ENCODE data around the gene ARHGAP23.

Gene ARHGAP23

DNA sequence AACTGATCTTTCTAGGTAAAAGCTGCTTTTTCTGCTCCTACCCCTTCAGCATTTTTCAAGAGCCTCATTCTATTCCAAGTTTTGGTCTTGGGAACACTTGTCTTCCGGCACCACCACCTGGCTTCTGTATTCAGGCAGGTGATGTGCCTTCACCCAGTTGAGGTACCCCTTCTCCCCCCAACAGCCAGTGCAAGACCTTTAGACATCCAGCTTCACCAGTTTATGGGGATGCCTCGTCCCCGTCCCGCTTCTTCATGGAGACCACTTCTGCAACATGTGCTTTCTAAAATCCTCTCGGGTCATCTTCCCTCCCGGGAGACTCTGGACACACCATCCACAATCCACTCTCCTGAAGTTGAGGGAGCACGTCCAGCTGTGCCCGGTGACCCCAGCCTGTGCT is 107.6 kb downstream of the ARHGAP23 start:
- DNase-seq (ENCODE audit: low spot score) (no peak), ATAC-seq (ENCODE audit: low read depth) (peak; percentile 17; the same call in 1 of the 3 replicates)
- Histone ChIP-seq H3K4me3 (ENCODE audit: severe bottlenecking) (no peak overlapping the region), H3K27ac (ENCODE audit: poor library complexity, severe bottlenecking) (no peak overlapping the region), H3K27me3 (ENCODE audit: insufficient read depth, poor library complexity, severe bottlenecking) (no peaks in the 10 kb centered on the region), H3K4me1 (ENCODE audit: insufficient read depth, poor library complexity, severe bottlenecking) (no peaks in the 10 kb centered on the region), H3K36me3 (ENCODE audit: low read depth) (no peaks in the 10 kb centered on the region), H3K9me3 (ENCODE audit: severe bottlenecking) (no peaks in the 10 kb centered on the region)
- TF ChIP-seq CTCF (IDR thresholded peaks at IDR 0.05; ENCODE audit: poor library complexity, severe bottlenecking): no peak

DNA sequence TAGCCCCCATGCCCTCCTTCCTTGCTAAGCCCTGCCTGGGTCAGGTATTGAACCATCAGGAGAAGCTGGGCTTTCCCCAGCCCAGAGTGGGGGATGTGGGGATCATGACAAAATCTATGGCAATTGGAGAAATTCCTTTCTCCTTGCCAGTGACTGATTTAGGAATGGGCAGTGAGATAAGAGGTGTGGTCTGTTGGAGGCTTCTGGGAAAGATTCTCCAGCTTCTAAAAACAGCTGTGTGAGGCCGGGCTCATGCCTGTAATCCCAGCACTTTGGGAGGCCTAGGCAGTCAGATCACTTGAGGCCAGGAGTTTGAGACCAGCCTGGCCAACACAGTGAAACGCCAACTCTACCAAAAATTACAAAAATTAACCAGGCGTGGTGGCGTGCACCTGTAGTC is 108.4 kb downstream of the ARHGAP23 start:
- Histone ChIP-seq H3K9me3 (ENCODE audit: severe bottlenecking) (no peaks in the 10 kb centered on the region), H3K4me3 (ENCODE audit: severe bottlenecking) (no peak overlapping the region), H3K27me3 (ENCODE audit: insufficient read depth, poor library complexity, severe bottlenecking) (no peaks in the 10 kb centered on the region), H3K36me3 (ENCODE audit: low read depth) (no peaks in the 10 kb centered on the region), H3K27ac (ENCODE audit: poor library complexity, severe bottlenecking) (no peak overlapping the region), H3K4me1 (ENCODE audit: insufficient read depth, poor library complexity, severe bottlenecking) (no peaks in the 10 kb centered on the region)
- no peak for TF ChIP-seq CTCF (IDR thresholded peaks at IDR 0.05; ENCODE audit: poor library complexity, severe bottlenecking)
- DNase-seq (ENCODE audit: low spot score): no peak
- no peak for ATAC-seq (ENCODE audit: low read depth)

DNA sequence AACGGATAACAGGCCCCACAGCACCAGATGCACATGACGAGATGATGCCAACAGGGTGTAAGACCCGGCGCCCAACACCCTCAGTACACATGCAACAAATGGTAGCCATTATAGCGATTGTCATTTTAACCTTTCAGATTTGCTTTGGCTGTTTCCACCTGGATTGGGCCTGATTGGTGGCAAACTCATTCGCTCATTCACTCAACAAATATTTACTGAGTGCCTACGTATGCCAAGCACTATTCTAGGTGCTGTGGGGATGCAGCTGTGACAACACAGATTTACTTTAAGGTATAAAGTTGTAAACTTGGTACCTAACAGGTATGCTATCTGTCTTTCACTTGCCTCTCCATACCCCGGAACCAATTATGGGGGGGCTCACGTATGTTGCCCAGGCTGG is 110.6 kb downstream of the ARHGAP23 start:
- Histone ChIP-seq H3K4me3 (ENCODE audit: severe bottlenecking) (no peak overlapping the region), H3K36me3 (ENCODE audit: low read depth) (no peaks in the 10 kb centered on the region), H3K9me3 (ENCODE audit: severe bottlenecking) (no peaks in the 10 kb centered on the region), H3K4me1 (ENCODE audit: insufficient read depth, poor library complexity, severe bottlenecking) (no peaks in the 10 kb centered on the region), H3K27me3 (ENCODE audit: insufficient read depth, poor library complexity, severe bottlenecking) (no peaks in the 10 kb centered on the region), H3K27ac (ENCODE audit: poor library complexity, severe bottlenecking) (no peak overlapping the region)
- no peak for TF ChIP-seq CTCF (IDR thresholded peaks at IDR 0.05; ENCODE audit: poor library complexity, severe bottlenecking)
- DNase-seq (ENCODE audit: low spot score): no peak
- ATAC-seq (ENCODE audit: low read depth): no peak

DNA sequence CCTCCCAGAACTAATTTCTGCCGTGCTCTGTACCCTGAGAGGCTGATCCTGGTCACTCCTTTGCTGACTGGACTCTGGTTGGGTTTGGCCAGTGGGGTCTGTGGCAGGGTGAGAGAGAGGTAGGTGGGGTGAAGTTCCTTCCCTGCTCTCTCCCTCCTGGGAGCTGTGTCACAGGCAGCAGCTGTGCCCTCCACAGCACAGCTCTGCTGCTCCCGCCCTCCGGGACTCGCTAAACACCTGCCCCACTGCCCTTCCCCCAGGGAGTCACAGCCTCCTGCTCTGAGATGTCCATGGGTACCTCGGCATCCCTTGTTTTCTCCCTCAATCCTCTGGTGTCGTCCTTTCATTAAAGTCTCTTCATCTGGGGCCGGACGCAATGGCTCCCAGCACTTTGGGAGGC is 111.1 kb downstream of the ARHGAP23 start:
- ATAC-seq (ENCODE audit: low read depth): no peak

More for the DNA sequence above, 111.1 kb downstream of the ARHGAP23 start:
- no peak overlapping the region for H3K27ac ChIP-seq (ENCODE audit: poor library complexity, severe bottlenecking)
- H3K4me1 ChIP-seq (ENCODE audit: insufficient read depth, poor library complexity, severe bottlenecking): no peaks in the 10 kb centered on the region
- no peak overlapping the region for H3K4me3 ChIP-seq (ENCODE audit: severe bottlenecking)
- H3K27me3 ChIP-seq (ENCODE audit: insufficient read depth, poor library complexity, severe bottlenecking): no peaks in the 10 kb centered on the region
- H3K36me3 ChIP-seq (ENCODE audit: low read depth): no peaks in the 10 kb centered on the region
- no peaks in the 10 kb centered on the region for H3K9me3 ChIP-seq (ENCODE audit: severe bottlenecking)
- TF ChIP-seq CTCF (IDR thresholded peaks at IDR 0.05; ENCODE audit: poor library complexity, severe bottlenecking): no peak
- DNase-seq (ENCODE audit: low spot score): no peak
